ENCODE results near the gene AEBP2.

The AEBP2 gene

GRCh38 chr12:19499030-19499429 is 59.7 kb downstream of the AEBP2 start:
- Histone ChIP-seq H3K9ac (ENCODE audit: low read length) (no peak overlapping the region), H3K9me3 (ENCODE audit: insufficient read depth, low read length) (no peaks in the 10 kb centered on the region), H3K27ac (ENCODE audit: low read length) (no peak overlapping the region), H3K79me2 (ENCODE audit: low read length) (peaks cover 55% of the 10 kb centered on the region), H3K4me1 (ENCODE audit: low read length) (no peaks in the 10 kb centered on the region), H3K27me3 (ENCODE audit: low read depth, low read length) (no peaks in the 10 kb centered on the region), H3K4me3 (ENCODE audit: low read length) (no peak overlapping the region), H3K36me3 (replicated peaks; ENCODE audit: low read depth, low read length) (peaks cover 19% of the 10 kb centered on the region), H3K4me2 (ENCODE audit: low read length) (no peak overlapping the region), H2AFZ (ENCODE audit: low read depth, low read length) (no peak overlapping the region), H4K20me1 (ENCODE audit: insufficient read depth, low read length) (peaks cover 3% of the 10 kb centered on the region; the same call in 1 of the 2 replicates)
- TF ChIP-seq EZH2phosphoT487 (IDR thresholded peaks at IDR 0.05; ENCODE audit: low read depth) = no peak
- TF ChIP-seq, protein P1, sequence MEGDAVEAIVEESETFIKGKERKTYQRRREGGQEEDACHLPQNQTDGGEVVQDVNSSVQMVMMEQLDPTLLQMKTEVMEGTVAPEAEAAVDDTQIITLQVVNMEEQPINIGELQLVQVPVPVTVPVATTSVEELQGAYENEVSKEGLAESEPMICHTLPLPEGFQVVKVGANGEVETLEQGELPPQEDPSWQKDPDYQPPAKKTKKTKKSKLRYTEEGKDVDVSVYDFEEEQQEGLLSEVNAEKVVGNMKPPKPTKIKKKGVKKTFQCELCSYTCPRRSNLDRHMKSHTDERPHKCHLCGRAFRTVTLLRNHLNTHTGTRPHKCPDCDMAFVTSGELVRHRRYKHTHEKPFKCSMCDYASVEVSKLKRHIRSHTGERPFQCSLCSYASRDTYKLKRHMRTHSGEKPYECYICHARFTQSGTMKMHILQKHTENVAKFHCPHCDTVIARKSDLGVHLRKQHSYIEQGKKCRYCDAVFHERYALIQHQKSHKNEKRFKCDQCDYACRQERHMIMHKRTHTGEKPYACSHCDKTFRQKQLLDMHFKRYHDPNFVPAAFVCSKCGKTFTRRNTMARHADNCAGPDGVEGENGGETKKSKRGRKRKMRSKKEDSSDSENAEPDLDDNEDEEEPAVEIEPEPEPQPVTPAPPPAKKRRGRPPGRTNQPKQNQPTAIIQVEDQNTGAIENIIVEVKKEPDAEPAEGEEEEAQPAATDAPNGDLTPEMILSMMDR (IDR thresholded peaks at IDR 0.05; ENCODE audit: low read depth, low read length) = no peak

DNA sequence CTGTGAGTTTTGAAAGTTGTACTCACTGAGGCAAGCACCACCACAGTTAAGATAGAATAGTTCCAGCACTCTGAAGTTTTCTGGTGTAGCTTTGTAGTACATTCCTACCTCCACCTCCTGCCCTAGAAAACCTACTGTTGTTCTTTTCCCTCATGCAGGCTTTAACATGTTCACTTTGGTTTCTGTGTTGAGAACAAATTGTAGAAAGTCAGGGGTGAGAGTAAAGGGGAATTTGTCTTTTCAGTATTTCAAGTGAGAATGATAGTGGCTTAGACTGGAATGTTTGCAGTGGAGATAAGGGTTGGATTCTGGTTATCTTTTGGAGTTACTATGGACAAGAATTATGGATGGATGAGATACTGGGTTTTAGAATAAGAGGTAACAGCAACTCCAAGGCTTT is 67.2 kb downstream of the AEBP2 start:
- H3K36me3 ChIP-seq (replicated peaks; ENCODE audit: low read depth, low read length) = peaks cover 3% of the 10 kb centered on the region
- H3K9me3 ChIP-seq (ENCODE audit: insufficient read depth, low read length) = no peaks in the 10 kb centered on the region
- H3K4me3 ChIP-seq (ENCODE audit: low read length) = no peak overlapping the region
- no peaks in the 10 kb centered on the region for H3K4me1 ChIP-seq (ENCODE audit: low read length)
- no peak overlapping the region for H3K4me2 ChIP-seq (ENCODE audit: low read length)
- H3K27me3 ChIP-seq (ENCODE audit: low read depth, low read length) = no peaks in the 10 kb centered on the region
- no peak overlapping the region for H3K9ac ChIP-seq (ENCODE audit: low read length)
- H3K27ac ChIP-seq (ENCODE audit: low read length) = no peak overlapping the region
- H2AFZ ChIP-seq (ENCODE audit: low read depth, low read length) = no peak overlapping the region
- peaks cover 15% of the 10 kb centered on the region for H4K20me1 ChIP-seq (ENCODE audit: insufficient read depth, low read length)
- H3K79me2 ChIP-seq (ENCODE audit: low read length) = peaks cover 74% of the 10 kb centered on the region
- TF ChIP-seq, protein P1 (IDR thresholded peaks at IDR 0.05; ENCODE audit: low read depth, low read length) = no peak
- no peak for TF ChIP-seq EZH2phosphoT487 (IDR thresholded peaks at IDR 0.05; ENCODE audit: low read depth)

- Histone ChIP-seq H4K20me1 (ENCODE audit: insufficient read depth, low read length) (peaks cover 15% of the 10 kb centered on the region), H3K9ac (ENCODE audit: low read length) (no peak overlapping the region), H3K4me3 (ENCODE audit: low read length) (no peak overlapping the region), H3K9me3 (ENCODE audit: insufficient read depth, low read length) (no peaks in the 10 kb centered on the region), H3K79me2 (ENCODE audit: low read length) (peaks cover 64% of the 10 kb centered on the region), H3K4me2 (ENCODE audit: low read length) (no peak overlapping the region), H3K27ac (ENCODE audit: low read length) (no peak overlapping the region), H3K4me1 (ENCODE audit: low read length) (no peaks in the 10 kb centered on the region), H2AFZ (ENCODE audit: low read depth, low read length) (no peak overlapping the region), H3K27me3 (ENCODE audit: low read depth, low read length) (no peaks in the 10 kb centered on the region), H3K36me3 (replicated peaks; ENCODE audit: low read depth, low read length) (no peaks in the 10 kb centered on the region)
- TF ChIP-seq EZH2phosphoT487 (IDR thresholded peaks at IDR 0.05; ENCODE audit: low read depth) = no peak
- TF ChIP-seq, protein P1 (IDR thresholded peaks at IDR 0.05; ENCODE audit: low read depth, low read length) = no peak
Observed at GRCh38 chr12:19507823-19508222, 68.5 kb downstream of the AEBP2 start.

DNA sequence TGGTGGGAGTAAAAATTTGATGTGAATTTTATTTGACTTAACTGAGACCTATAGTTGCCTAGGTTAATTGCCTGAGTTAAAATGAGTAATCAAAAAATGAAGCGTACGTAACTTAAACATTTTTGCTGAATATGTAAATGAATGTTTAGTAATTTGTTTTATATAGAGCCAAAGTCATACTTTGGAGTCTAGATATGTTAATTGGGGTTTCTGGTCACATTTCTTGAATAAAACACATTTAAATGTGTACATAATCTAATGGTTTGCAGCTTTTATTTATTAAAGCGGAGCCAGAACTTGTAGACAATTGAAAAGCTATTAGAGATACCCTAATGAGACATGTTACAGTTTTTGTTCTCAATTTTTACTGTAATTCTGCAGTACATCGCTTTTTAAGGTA is 71.2 kb downstream of the AEBP2 start:
- Histone ChIP-seq H3K27me3 (ENCODE audit: low read depth, low read length) (no peaks in the 10 kb centered on the region), H4K20me1 (ENCODE audit: insufficient read depth, low read length) (peaks cover 13% of the 10 kb centered on the region), H3K27ac (ENCODE audit: low read length) (no peak overlapping the region), H3K4me3 (ENCODE audit: low read length) (no peak overlapping the region), H3K4me1 (ENCODE audit: low read length) (no peaks in the 10 kb centered on the region), H3K9ac (ENCODE audit: low read length) (no peak overlapping the region), H3K36me3 (replicated peaks; ENCODE audit: low read depth, low read length) (peaks cover 7% of the 10 kb centered on the region), H2AFZ (ENCODE audit: low read depth, low read length) (no peak overlapping the region), H3K4me2 (ENCODE audit: low read length) (no peak overlapping the region), H3K9me3 (ENCODE audit: insufficient read depth, low read length) (no peaks in the 10 kb centered on the region), H3K79me2 (ENCODE audit: low read length) (peaks cover 45% of the 10 kb centered on the region)
- TF ChIP-seq EZH2phosphoT487 (IDR thresholded peaks at IDR 0.05; ENCODE audit: low read depth) = no peak
- TF ChIP-seq, protein P1 (IDR thresholded peaks at IDR 0.05; ENCODE audit: low read depth, low read length) = no peak

Measured in OCI-LY3 (cell line).